ENCODE measurements around the gene ABCC6. TPM values are rescaled to one million over a fixed set of nuclear protein-coding genes. Genes with fewer than 3 reads are reported as not detected.

ABCC6 gene
- total RNA-seq, 1 experiment from 2014 or later, result 44.6 TPM

GRCh38 chr16:16151315-16151714 is 72.0 kb downstream of the ABCC6 start:
- CTCF ChIA-PET, result no interaction called here
- intact Hi-C loops (cut with micrococcal nuclease; ENCODE audit: unreplicated experiment), result no loop called here
- Mint-ChIP-seq H3K4me3 (ENCODE audit: unreplicated experiment) (no peak overlapping the region), H3K4me1 (ENCODE audit: low read depth, unreplicated experiment) (no peaks in the 10 kb centered on the region), H3K9me3 (ENCODE audit: unreplicated experiment) (no peaks in the 10 kb centered on the region), H3K27me3 (ENCODE audit: insufficient read depth, unreplicated experiment) (no peaks in the 10 kb centered on the region), H3K36me3 (ENCODE audit: insufficient read depth, unreplicated experiment) (peaks cover 19% of the 10 kb centered on the region), H3K27ac (ENCODE audit: unreplicated experiment) (no peak overlapping the region)
- no peaks in the 10 kb centered on the region for H3K27me3 ChIP-seq (replicated peaks; ENCODE audit: control insufficient read depth, insufficient read depth, low read length)
- TF ChIP-seq CTCF (IDR thresholded peaks at IDR 0.05; ENCODE audit: insufficient read depth in 1 of 2, low read depth in 1 of 2, low read length in 1 of 2, severe bottlenecking in 1 of 2, unreplicated experiment in 1 of 2), result no peak
- H3K4me3 ChIP-seq (ENCODE audit: low read depth, low read length), result no peak overlapping the region
- DNase-seq, result no peak
- POLR2A ChIA-PET, result no interaction called here
- H3K9me3 ChIP-seq, result no peaks in the 10 kb centered on the region
- peaks cover 2% of the 10 kb centered on the region; the same call in 1 of the 2 replicates for H3K36me3 ChIP-seq (ENCODE audit: control insufficient read depth, insufficient read depth, low read length)
- H3K4me1 ChIP-seq, result no peaks in the 10 kb centered on the region
- no TSS peak for BruUV-seq (replicated peaks)

DNA sequence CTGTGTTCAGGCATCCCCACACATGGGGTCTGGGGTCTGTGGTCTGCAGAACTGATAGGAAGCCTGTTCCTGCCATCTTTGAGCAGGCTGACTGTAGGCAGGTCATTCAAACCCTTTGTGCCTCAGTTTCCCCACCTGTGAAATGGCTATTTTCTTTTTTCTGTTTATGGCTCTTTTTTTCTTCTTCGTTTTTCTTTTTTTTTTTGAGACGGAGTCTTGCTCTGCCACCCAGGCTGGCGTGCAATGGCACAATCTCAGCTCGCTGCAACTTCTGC is 72.5 kb downstream of the ABCC6 start:
- no peak for DNase-seq
- peaks cover 16% of the 10 kb centered on the region for H3K36me3 Mint-ChIP-seq (ENCODE audit: insufficient read depth, unreplicated experiment)
- no peak overlapping the region for H3K4me3 ChIP-seq (ENCODE audit: low read depth, low read length)
- ChIA-PET CTCF (no interaction called here), POLR2A (no interaction called here)
- no peaks in the 10 kb centered on the region for H3K27me3 ChIP-seq (replicated peaks; ENCODE audit: control insufficient read depth, insufficient read depth, low read length)
- H3K27ac Mint-ChIP-seq (ENCODE audit: unreplicated experiment), result no peak overlapping the region
- no peak overlapping the region for H3K4me3 Mint-ChIP-seq (ENCODE audit: unreplicated experiment)
- H3K4me1 ChIP-seq, result no peaks in the 10 kb centered on the region
- peaks cover 2% of the 10 kb centered on the region; the same call in 1 of the 2 replicates for H3K36me3 ChIP-seq (ENCODE audit: control insufficient read depth, insufficient read depth, low read length)
- H3K9me3 Mint-ChIP-seq (ENCODE audit: unreplicated experiment), result no peaks in the 10 kb centered on the region
- H3K4me1 Mint-ChIP-seq (ENCODE audit: low read depth, unreplicated experiment), result no peaks in the 10 kb centered on the region
- H3K27me3 Mint-ChIP-seq (ENCODE audit: insufficient read depth, unreplicated experiment), result no peaks in the 10 kb centered on the region
- BruUV-seq (replicated peaks), result no TSS peak
- H3K9me3 ChIP-seq, result no peaks in the 10 kb centered on the region
- intact Hi-C loops (cut with micrococcal nuclease; ENCODE audit: unreplicated experiment), result no loop called here
- no peak for TF ChIP-seq CTCF (IDR thresholded peaks at IDR 0.05; ENCODE audit: insufficient read depth in 1 of 2, low read depth in 1 of 2, low read length in 1 of 2, severe bottlenecking in 1 of 2, unreplicated experiment in 1 of 2)

DNA sequence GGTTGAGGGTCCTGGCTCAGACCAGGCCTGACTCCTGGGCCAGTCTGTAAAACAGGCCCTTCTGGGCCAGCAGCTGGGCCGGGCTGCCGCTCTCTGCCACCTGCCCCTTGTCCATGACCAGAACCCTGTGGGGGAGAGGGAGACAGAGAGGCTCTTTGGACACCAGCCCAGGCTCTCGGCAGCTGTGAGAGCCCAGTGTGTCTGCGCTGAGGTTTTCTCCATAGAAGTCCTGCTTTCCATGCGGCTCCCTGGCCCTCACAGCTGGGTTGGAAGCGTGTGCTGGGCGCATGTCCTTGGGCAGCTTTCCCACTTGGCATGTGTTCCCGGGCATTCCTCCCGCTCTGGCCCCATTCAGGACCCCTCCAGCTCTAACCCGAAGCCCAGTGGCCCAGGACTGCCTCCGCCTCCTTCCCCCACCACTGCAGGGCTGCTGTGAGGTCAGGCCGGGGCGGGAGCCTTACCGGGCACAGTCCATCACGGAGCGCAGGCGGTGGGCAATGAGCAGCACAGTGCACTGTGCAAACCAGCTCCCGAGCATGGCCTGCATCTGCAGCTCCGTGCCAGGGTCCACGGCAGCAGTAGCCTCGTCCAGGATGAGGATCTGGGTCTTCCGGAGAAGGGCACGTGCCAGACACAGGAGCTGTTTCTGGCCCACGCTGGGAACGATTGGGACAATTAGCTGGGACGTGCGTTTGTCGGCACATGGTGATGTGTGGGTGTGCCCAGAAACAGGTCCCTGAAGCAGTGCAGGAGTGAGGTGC is 73.0 kb downstream of the ABCC6 start:
- no peaks in the 10 kb centered on the region for H3K4me1 ChIP-seq
- no peaks in the 10 kb centered on the region for H3K4me1 Mint-ChIP-seq (ENCODE audit: low read depth, unreplicated experiment)
- no peak for TF ChIP-seq CTCF (IDR thresholded peaks at IDR 0.05; ENCODE audit: insufficient read depth in 1 of 2, low read depth in 1 of 2, low read length in 1 of 2, severe bottlenecking in 1 of 2, unreplicated experiment in 1 of 2)
- H3K4me3 ChIP-seq (ENCODE audit: low read depth, low read length), result no peak overlapping the region
- ChIA-PET CTCF (interaction anchor here (0.5 kb wide), 1 partner anchor 20 kb away, joined by 11 read pairs; no protein-coding TSS in a partner anchor), POLR2A (no interaction called here)
- no peaks in the 10 kb centered on the region for H3K27me3 ChIP-seq (replicated peaks; ENCODE audit: control insufficient read depth, insufficient read depth, low read length)
- intact Hi-C loops (cut with micrococcal nuclease; ENCODE audit: unreplicated experiment), result no loop called here
- DNase-seq, result no peak
- no peaks in the 10 kb centered on the region for H3K27me3 Mint-ChIP-seq (ENCODE audit: insufficient read depth, unreplicated experiment)
- peaks cover 21% of the 10 kb centered on the region for H3K36me3 Mint-ChIP-seq (ENCODE audit: insufficient read depth, unreplicated experiment)
- H3K27ac Mint-ChIP-seq (ENCODE audit: unreplicated experiment), result no peak overlapping the region
- no peaks in the 10 kb centered on the region for H3K9me3 ChIP-seq
- BruUV-seq (replicated peaks), result no TSS peak
- H3K36me3 ChIP-seq (ENCODE audit: control insufficient read depth, insufficient read depth, low read length), result peaks cover 2% of the 10 kb centered on the region; the same call in 1 of the 2 replicates
- no peak overlapping the region for H3K4me3 Mint-ChIP-seq (ENCODE audit: unreplicated experiment)
- H3K9me3 Mint-ChIP-seq (ENCODE audit: unreplicated experiment), result no peaks in the 10 kb centered on the region

All from Caco-2 (cell line).